K562 (cell line): ENCODE measurements around the gene SHISA5. TPM values are rescaled to one million over a fixed set of nuclear protein-coding genes. Genes with fewer than 3 reads are reported as not detected.

Experiments used
- ATAC-seq: fragments of 200-7000 bp; cut with Tn5 transposase; 3 replicates; pipeline ENCODE4 v1.9.1; 2020; ENCODE audit warnings: moderate library complexity
- BruUV-seq: library from RNA; stranded (reverse); fragments of 400-500 nt; replicated peaks from 2 replicates; lab custom pipeline; 2021; lab: Mats Ljungman, UMichigan
- CTCF ChIA-PET: fragments of 300-600 bp; formaldehyde crosslinking; extraction: SDS; loops from one replicate; lab custom pipeline; 2021; ENCODE audit warnings: low intra/inter-chr PET ratio; lab: Yijun Ruan, JAX
- POLR2A ChIA-PET: fragments of 300-600, 350-650 bp; sonication (Branson Sonifier 250); formaldehyde crosslinking; extraction: SDS; loops from one replicate; lab custom pipeline; 2021; ENCODE audit warnings: antibody characterized with exemption, inconsistent platforms; lab: Yijun Ruan, JAX
- DNase-seq, 4 experiments: peaks; one replicate each; pipeline versions ENCODE4 v3.0.0 to v3.0.0-alpha.2; 2011 to 2018; ENCODE audit warnings: low spot score in 3 of 4, mixed read lengths in 3 of 4; ENCODE audit errors: extremely low read depth in 1 of 4
- FAIRE-seq: peaks from 2 replicates; lab custom pipeline; 2011; peaks lifted over from hg19 to GRCh38; lab: Jason Lieb, UNC
- H2AFZ ChIP-seq: 2 replicates; pipeline ENCODE4 v1.6.0; 2011; ENCODE audit warnings: low read depth, low read length, control low read depth, inconsistent platforms
- H3K27ac ChIP-seq: fragments of 200-600 bp; 3 replicates; pipeline ENCODE4 v1.8.0; 2011; ENCODE audit warnings: low read depth, mild to moderate bottlenecking, control low read depth, inconsistent platforms, low read length, moderate library complexity, mixed read lengths; ENCODE audit errors: extremely low read depth
- H3K27me3 ChIP-seq, 2 experiments: fragments of 300-600 bp in 1 of 2; 2 replicates in 1 of 2; 3 replicates in 1 of 2; pipeline versions ENCODE4 v1.6.0 to v1.8.0; 2011; ENCODE audit warnings: inconsistent platforms in 2 of 2, low read length in 2 of 2, mild to moderate bottlenecking in 1 of 2, mixed read lengths in 1 of 2, moderate library complexity in 1 of 2; ENCODE audit not compliant: control insufficient read depth in 2 of 2, insufficient read depth in 2 of 2
- H3K36me3 ChIP-seq: fragments of 300-600 bp; 3 replicates; pipeline ENCODE4 v1.8.0; 2011; ENCODE audit warnings: mild to moderate bottlenecking, low read length, inconsistent platforms; ENCODE audit not compliant: control insufficient read depth, insufficient read depth
- H3K4me1 ChIP-seq, 2 experiments: fragments of 200-600 bp in 1 of 2; replicated peaks in 1 of 2; 2 replicates in 1 of 2; 3 replicates in 1 of 2; pipeline versions ENCODE4 v1.5.1 to v1.8.0; 2011; ENCODE audit warnings: inconsistent platforms in 2 of 2, low read length in 2 of 2, mild to moderate bottlenecking in 1 of 2, mixed read lengths in 1 of 2, moderate library complexity in 1 of 2; ENCODE audit not compliant: control insufficient read depth in 2 of 2, insufficient read depth in 2 of 2
- H3K4me2 ChIP-seq: 2 replicates; pipeline ENCODE4 v1.6.1; 2011; ENCODE audit warnings: low read length, control low read depth, inconsistent platforms, mixed read lengths; ENCODE audit not compliant: insufficient read depth
- H3K4me3 ChIP-seq: fragments of 200-600 bp; sonication (generic), shearing (Covaris generic); 2 replicates; pipeline ENCODE4 v1.5.1; 2016; ENCODE audit warnings: control low read depth, inconsistent platforms
- H3K79me2 ChIP-seq: fragments of 200-600 bp; 3 replicates; pipeline ENCODE4 v1.8.0; 2011; ENCODE audit warnings: low read length, inconsistent platforms; ENCODE audit not compliant: control insufficient read depth, insufficient read depth
- H3K9ac ChIP-seq, 2 experiments: 2 replicates each; pipeline versions ENCODE4 v1.6.0 to v1.6.1; 2011; ENCODE audit warnings: low read depth in 2 of 2, low read length in 2 of 2, control low read depth in 1 of 2, inconsistent platforms in 1 of 2, mild to moderate bottlenecking in 1 of 2, mixed read lengths in 1 of 2; ENCODE audit not compliant: insufficient read depth in 1 of 2
- H3K9me1 ChIP-seq: one replicate; pipeline ENCODE4 v1.6.0; 2011; ENCODE audit warnings: inconsistent platforms, mild to moderate bottlenecking, low read length, moderate library complexity; ENCODE audit not compliant: control insufficient read depth, insufficient read depth
- H3K9me3 ChIP-seq: replicated peaks from 2 replicates; pipeline ENCODE4 v1.5.1; 2011; ENCODE audit warnings: low read depth, low read length, inconsistent platforms; ENCODE audit not compliant: control insufficient read depth, insufficient read depth
- H4K20me1 ChIP-seq: replicated peaks from 2 replicates; pipeline ENCODE4 v1.6.1; 2011; ENCODE audit warnings: low read length, inconsistent platforms, mixed read lengths; ENCODE audit not compliant: control insufficient read depth, insufficient read depth
- IRF2 ChIP-seq: sonication (generic); formaldehyde crosslinking; IDR thresholded peaks from 2 replicates; pipeline ENCODE4 v1.8.1; 2022; ENCODE audit warnings: mild to moderate bottlenecking, missing genetic modification reagents
- NFATC3 ChIP-seq: fragments of 450-650 bp; IDR thresholded peaks from 2 replicates; pipeline ENCODE4 v1.6.1; 2017; ENCODE audit warnings: mild to moderate bottlenecking
- NFYB ChIP-seq: IDR thresholded peaks from 2 replicates; pipeline ENCODE4 v1.6.1; 2011; ENCODE audit warnings: mild to moderate bottlenecking, moderate library complexity; ENCODE audit not compliant: insufficient read length; ENCODE audit errors: extremely low read depth
- SAP30 ChIP-seq: fragments of 200-600 bp; sonication (generic); IDR thresholded peaks from 2 replicates; pipeline ENCODE4 v1.6.1; 2012; ENCODE audit warnings: borderline replicate concordance, low read depth, mild to moderate bottlenecking, moderate library complexity, low read length, control low read depth, inconsistent platforms; ENCODE audit not compliant: insufficient read depth, poor library complexity, severe bottlenecking
- WGBS: fragments of 100-300 bp; shearing (Covaris generic); methylation state at CpG from one replicate; pipeline ENCODE4 v1.1.6; 2016; ENCODE audit warnings: low coverage, mixed read lengths; ENCODE audit not compliant: insufficient coverage; ENCODE audit errors: missing lambda C conversion rate; 5-methylcytosine and 5-hydroxymethylcytosine counted together
- in situ Hi-C: fragments of 300-500 bp; cut with MboI; formaldehyde crosslinking; loops from 4 replicates; pipeline ENCODE4 v1.15.0; 2018; ENCODE audit warnings: inconsistent platforms, mixed read lengths
- intact Hi-C: fragments of 100-400 bp; cut with micrococcal nuclease; formaldehyde crosslinking; loops from 2 replicates; pipeline ENCODE4 v1.14.2; 2022
- polyA plus RNA-seq, 8 experiments: library from polyadenylated mRNA; depleted of rRNA in 4 of 8; stranded (reverse) in 5 of 8; unstranded in 3 of 8; fragments of >200 nt; fragmentation: Nextera tagmentation in 2 of 8; fragmentation: Illumina TruSeq in 1 of 8; extraction: Ambion mirVana in 2 of 8; extraction: Trizol in 1 of 8; gene quantifications; 2 replicates each; pipeline versions ENCODE4 v1.2.1 to v1.2.3, GENCODE V29; 2011 to 2014; ENCODE audit warnings: inconsistent platforms in 1 of 8, missing spikeins in 1 of 8
- total RNA-seq, 7 experiments: library from RNA; depleted of rRNA in 6 of 7; stranded (reverse); fragments of >200 nt in 6 of 7; fragmentation: Illumina TruSeq in 2 of 7; extraction: Trizol in 2 of 7; gene quantifications; 2 replicates each; pipeline versions ENCODE4 v1.2.1 to v1.2.3, GENCODE V29; 2011 to 2021; ENCODE audit warnings: low replicate concordance in 1 of 7
- TF ChIP-seq, protein P1 (sequence below), 2 experiments: fragments of 450-650 bp; formaldehyde crosslinking in 1 of 2; IDR thresholded peaks; 2 replicates each; pipeline versions ENCODE4 v1.4.0 to v1.6.1; 2014 to 2020; ENCODE audit warnings: mild to moderate bottlenecking in 2 of 2, borderline replicate concordance in 1 of 2, low read depth in 1 of 2
- TF ChIP-seq, protein P2 (sequence below): fragments of 250-450 bp; sonication (Bioruptor Pico); IDR thresholded peaks from 2 replicates; pipeline ENCODE4 v1.9.0; 2021; ENCODE audit warnings: mild to moderate bottlenecking, inconsistent platforms

SHISA5 gene
- total and polyA plus RNA-seq, 9 of the 15 experiments (the other 6 are each of a cell fraction or from before 2014, with no cell fraction given), result 8.4 to 85.8 (median 56.1) TPM

DNA sequence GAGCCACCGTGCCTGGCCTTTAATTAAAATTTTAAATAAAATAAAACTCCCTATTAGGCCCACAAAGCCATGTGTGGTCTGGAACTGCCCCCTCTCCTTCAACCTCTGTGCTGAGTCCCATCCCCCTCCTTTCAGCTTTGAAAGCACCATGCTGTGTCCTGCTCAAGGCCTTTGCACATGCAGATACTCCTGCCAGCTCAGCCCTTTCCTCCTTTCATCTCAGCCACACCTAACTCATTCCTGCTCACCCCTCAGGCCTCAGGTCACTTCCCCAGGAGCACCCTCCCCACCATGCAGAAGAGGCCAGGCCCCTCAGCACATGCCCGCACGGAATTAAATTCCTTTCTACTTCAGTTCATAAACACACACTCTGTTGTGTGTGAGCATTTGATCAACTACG lies 29.4 kb downstream of the SHISA5 start:
- intact Hi-C loops, result no loop called here
- Histone ChIP-seq H2AFZ (no peak overlapping the region), H3K36me3 (peaks cover 3% of the 10 kb centered on the region; the same call in 1 of the 3 replicates), H4K20me1 (no peaks in the 10 kb centered on the region), H3K9ac (no peak overlapping the region; a peak in 1 of 4 replicates), H3K4me2 (no peak overlapping the region), H3K27me3 (no peaks in the 10 kb centered on the region), H3K4me3 (no peak overlapping the region), H3K9me3 (no peaks in the 10 kb centered on the region), H3K79me2 (peaks cover 22% of the 10 kb centered on the region), H3K4me1 (peaks cover 5 to 30% of the 10 kb centered on the region in 2 experiments; a peak in 4 of 5 replicates), H3K9me1 (no peaks in the 10 kb centered on the region), H3K27ac (no peak overlapping the region)
- no peak for FAIRE-seq
- in situ Hi-C loops, result no loop called here
- POLR2A ChIA-PET, result interaction anchor here (1.1 to 2.5 kb wide), 2 partner anchors 75 to 83 kb away, joined by 3 to 6 read pairs; no protein-coding TSS in a partner anchor
- no peak for DNase-seq
- no peak for TF ChIP-seq NFATC3
- no peak for TF ChIP-seq NFYB
- TF ChIP-seq SAP30, result no peak
- TF ChIP-seq, protein P1, sequence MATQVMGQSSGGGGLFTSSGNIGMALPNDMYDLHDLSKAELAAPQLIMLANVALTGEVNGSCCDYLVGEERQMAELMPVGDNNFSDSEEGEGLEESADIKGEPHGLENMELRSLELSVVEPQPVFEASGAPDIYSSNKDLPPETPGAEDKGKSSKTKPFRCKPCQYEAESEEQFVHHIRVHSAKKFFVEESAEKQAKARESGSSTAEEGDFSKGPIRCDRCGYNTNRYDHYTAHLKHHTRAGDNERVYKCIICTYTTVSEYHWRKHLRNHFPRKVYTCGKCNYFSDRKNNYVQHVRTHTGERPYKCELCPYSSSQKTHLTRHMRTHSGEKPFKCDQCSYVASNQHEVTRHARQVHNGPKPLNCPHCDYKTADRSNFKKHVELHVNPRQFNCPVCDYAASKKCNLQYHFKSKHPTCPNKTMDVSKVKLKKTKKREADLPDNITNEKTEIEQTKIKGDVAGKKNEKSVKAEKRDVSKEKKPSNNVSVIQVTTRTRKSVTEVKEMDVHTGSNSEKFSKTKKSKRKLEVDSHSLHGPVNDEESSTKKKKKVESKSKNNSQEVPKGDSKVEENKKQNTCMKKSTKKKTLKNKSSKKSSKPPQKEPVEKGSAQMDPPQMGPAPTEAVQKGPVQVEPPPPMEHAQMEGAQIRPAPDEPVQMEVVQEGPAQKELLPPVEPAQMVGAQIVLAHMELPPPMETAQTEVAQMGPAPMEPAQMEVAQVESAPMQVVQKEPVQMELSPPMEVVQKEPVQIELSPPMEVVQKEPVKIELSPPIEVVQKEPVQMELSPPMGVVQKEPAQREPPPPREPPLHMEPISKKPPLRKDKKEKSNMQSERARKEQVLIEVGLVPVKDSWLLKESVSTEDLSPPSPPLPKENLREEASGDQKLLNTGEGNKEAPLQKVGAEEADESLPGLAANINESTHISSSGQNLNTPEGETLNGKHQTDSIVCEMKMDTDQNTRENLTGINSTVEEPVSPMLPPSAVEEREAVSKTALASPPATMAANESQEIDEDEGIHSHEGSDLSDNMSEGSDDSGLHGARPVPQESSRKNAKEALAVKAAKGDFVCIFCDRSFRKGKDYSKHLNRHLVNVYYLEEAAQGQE (IDR thresholded peaks at IDR 0.05; ENCODE audit: borderline replicate concordance), result no peak
- TF ChIP-seq, protein P1 (CRISPR knock-in tag; IDR thresholded peaks at IDR 0.05; ENCODE audit: low read depth), result no peak
- TF ChIP-seq IRF2, result no peak
- TF ChIP-seq, protein P2, sequence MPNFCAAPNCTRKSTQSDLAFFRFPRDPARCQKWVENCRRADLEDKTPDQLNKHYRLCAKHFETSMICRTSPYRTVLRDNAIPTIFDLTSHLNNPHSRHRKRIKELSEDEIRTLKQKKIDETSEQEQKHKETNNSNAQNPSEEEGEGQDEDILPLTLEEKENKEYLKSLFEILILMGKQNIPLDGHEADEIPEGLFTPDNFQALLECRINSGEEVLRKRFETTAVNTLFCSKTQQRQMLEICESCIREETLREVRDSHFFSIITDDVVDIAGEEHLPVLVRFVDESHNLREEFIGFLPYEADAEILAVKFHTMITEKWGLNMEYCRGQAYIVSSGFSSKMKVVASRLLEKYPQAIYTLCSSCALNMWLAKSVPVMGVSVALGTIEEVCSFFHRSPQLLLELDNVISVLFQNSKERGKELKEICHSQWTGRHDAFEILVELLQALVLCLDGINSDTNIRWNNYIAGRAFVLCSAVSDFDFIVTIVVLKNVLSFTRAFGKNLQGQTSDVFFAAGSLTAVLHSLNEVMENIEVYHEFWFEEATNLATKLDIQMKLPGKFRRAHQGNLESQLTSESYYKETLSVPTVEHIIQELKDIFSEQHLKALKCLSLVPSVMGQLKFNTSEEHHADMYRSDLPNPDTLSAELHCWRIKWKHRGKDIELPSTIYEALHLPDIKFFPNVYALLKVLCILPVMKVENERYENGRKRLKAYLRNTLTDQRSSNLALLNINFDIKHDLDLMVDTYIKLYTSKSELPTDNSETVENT, result no peak
- WGBS, result 73% methylated on average over 2 of the region's 4 CpGs
- CTCF ChIA-PET, result no interaction called here
- ATAC-seq, result no peak
- BruUV-seq, result no TSS peak
